RPMI8226 (cell line): ENCODE measurements around the gene OLFML3.
"Not testable (repeated sequence)": the region's sequence is repeated elsewhere in the genome, so short reads cannot be mapped to it uniquely, and the experiment has no call there.

ENCODE experiments used
- DNase-seq: peaks from one replicate; pipeline ENCODE4 v3.0.0-alpha.2; 2015

The OLFML3 gene

GRCh38 chr1:113978863-113979702 lies at the start of gene OLFML3:
TSS of gene OLFML3 (plus strand) at chr1:113979474. CDS start at chr1:113979517, 43 bp downstream.
- peak; percentile 66 for DNase-seq

GRCh38 chr1:113929750-113930498 lies 49.4 kb upstream of the OLFML3 start:
- peak; percentile 45 for DNase-seq

DNA sequence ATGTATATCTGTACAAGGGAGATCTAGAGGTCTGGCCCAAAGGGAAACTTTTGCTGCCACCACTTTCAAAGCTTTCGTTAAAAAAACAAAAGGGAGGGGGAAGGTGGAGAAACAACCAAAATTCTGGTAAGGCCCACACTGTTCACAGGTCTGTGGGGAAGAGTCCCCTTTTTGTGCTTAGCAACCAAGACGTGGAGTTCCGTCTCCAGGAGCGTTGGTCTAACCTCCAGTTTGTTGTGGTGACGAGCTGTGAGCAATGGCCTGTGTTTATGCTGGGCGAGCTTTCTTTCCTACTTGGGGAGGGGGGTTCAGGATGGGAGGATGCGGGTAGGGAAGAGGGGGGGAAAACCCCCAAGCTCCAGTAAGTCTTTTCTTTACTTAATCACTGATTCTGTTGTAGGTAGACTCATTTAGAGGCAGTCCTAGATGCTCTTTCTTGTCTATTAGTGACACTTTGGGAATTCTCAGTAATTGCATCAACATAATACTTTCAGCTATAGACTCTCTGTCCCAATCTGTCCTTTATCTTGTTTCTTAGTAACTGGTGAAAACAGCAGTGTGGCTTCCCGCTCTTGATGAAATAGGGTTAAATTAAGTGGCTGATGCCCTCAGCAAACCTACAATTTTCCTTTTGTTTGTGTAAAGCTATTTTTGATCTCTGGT lies 48.6 kb upstream of the OLFML3 start:
- DNase-seq = peak; percentile 58

DNA sequence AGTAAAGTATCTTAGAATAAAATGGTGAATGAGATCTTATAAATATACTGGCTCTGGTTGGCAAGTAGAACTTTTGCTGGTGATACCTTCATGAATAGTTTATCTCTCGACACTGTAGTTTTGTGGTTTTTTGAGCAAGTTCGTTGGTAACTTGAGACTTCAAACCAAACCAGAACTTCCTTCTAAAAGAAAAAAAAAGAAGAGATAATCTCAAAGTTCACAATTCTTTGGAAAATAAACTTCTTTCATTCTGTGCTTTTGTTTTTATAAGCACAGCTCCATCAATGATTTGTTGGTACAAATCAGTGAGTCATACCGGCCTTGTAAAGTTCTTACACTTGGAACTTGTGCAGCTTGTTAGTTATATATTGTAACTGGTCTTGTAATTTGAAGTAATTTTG lies 47.8 kb upstream of the OLFML3 start:
- DNase-seq = no peak

DNA sequence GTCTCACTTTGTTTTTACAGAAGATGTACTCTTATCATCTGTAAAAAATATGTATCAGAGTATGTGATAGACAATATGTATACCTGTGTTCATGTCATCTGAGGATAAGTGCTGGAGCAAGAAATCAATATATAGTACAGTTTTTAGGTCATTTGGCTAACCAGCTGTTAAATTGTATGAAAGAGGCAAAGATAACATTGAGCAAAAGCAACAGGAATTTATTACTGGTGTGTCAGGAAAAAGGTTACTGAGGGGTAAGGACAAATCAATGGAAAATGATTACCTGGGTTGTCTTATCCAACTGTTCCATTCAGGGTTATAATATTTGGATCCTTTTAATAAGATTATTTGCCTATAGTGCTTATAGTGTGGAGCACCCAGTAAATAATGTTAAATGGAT lies 45.3 kb upstream of the OLFML3 start:
- no peak for DNase-seq

DNA sequence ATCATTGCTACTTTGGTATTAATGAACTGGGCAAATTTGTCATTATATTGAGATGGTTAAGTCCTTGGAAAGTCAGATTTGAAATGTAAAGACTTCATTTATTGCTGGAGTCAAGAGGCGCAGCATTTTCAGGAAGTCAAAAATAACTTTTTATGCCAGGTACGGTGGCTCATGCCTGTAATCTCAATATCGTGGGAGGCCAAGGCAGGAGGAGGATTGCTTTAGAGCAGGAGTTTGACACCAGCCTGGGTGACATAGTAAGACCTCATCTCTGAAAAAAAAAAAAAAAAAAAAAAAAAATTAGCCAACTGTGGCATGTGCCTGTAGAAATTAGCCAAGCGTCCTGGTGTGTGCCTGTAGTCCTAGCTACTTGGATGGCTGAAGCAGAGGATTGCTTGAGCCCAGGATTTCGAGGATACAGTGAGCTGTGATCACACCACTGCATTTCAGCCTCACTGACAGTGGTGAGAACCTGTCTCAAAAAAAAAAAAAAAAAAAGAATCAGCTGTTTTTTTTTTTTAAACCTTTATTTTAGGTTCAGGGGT lies 44.7 kb upstream of the OLFML3 start:
- no peak for DNase-seq

GRCh38 chr1:113935176-113935575 lies 44.1 kb upstream of the OLFML3 start:
- DNase-seq = no peak

DNA sequence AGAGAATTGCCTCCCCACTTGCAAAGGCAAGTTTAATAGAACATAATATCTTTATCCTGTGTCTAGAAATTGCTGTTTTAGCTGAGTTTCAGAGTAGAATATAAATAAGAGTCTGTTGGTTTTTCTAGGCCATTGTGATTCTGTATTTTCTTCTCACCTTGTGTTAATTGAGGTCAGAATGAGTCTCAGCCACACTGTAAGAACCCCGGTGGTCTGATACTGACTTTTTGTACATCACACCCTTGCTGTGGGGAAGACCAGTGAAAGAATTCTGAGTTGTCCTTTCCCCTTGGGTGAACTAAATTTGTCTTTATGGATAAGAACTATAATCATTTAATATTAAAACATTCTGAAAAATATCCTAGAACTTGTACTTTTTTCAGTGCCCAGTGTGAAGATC lies 43.3 kb upstream of the OLFML3 start:
- no peak for DNase-seq

GRCh38 chr1:113937146-113937545 lies 42.1 kb upstream of the OLFML3 start:
- DNase-seq = no peak

- no peak for DNase-seq
These were observed 41.1 kb upstream of the OLFML3 start for GRCh38 chr1:113938192-113938591.

GRCh38 chr1:113940365-113941244 lies 38.7 kb upstream of the OLFML3 start:
- DNase-seq = no peak

GRCh38 chr1:113941245-113941559 lies 38.1 kb upstream of the OLFML3 start:
- DNase-seq = no peak

- no peak for DNase-seq
These were observed 36.7 kb upstream of the OLFML3 start for GRCh38 chr1:113942527-113942926.

DNA sequence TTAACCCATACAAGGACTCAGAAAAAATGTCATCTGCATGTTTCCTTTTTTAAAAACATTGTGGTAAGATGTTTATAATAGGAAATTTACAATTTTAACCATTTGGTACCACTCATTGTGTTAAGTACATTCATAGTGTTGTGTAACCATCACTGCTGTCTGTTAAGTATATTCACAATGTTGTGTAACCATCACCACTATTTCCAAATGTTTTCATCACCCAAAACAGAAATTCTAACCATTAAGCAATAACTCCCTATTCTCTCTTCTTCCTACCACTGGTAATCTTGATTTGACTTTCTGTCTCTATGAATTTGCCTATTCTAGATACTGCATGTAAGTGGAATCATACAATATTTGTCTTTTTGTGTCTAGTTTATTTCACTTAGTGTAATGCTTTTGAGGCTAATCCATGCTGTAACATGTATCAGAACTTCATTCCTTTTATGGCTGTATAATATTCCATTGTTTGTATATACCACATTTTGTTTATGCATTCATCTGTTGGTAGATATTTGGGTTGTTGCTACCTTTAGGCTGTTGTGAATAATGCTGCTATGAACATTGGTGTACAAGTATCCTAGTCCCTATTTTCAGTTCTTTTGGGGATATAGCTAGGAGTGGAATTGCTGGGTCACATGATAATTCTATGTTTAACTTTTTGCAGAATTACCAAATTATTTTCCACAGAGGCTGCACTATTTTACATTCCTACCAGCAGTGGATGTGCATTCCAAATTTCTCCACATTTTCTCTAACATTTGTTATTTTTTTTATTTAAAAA lies 36.1 kb upstream of the OLFML3 start:
- no peak for DNase-seq

- no peak for DNase-seq
These were observed 33.9 kb upstream of the OLFML3 start for GRCh38 chr1:113945329-113945728.

DNA sequence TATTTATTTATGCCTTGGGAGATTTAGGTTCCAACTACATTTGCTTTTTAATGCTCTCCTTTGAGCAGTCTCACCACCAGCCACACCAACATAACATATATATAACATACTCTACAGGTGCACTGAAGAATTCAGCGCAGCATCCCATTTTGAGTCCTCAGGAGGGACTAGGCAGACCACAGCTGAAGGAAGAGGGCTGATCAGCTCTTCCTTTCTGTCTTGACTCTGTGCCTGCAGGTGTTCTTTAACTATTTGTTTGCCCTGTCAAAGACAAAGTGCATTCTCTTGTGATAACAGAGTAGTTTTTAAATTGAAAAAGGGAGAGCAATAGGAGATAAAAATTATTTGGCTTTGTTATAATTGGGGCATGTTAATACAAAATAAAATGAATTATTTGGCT lies 33.2 kb upstream of the OLFML3 start:
- no peak for DNase-seq

- no peak for DNase-seq
These were observed 32.4 kb upstream of the OLFML3 start for GRCh38 chr1:113946678-113947387.

GRCh38 chr1:113947388-113948107 lies 31.7 kb upstream of the OLFML3 start:
- no peak for DNase-seq

GRCh38 chr1:113948151-113948550 lies 31.1 kb upstream of the OLFML3 start:
- not testable (repeated sequence) for DNase-seq

DNA sequence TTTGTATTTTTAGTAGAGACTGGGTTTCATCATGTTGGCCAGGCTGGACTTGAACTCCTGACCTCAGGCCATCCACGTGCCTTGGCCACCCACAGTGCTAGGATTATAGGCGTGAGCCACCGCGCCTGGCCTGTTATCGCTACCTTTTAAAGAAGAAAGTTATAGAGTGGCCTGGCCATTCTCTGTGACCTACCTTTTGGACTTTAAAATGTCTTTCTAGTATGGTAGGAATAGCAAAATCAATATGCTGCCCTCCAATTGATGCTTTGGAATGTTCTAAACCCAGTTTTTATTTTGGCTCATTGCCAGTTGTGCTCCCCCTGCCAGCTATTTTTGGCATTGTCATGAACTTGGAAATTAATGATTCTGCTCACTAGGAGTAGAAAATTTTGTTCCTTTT lies 30.3 kb upstream of the OLFML3 start:
- no peak for DNase-seq
